HepG2 (cell line): ENCODE measurements around the gene RABL2A. TPM values are rescaled to one million over a fixed set of nuclear protein-coding genes. Genes with fewer than 3 reads are reported as not detected.

Source experiments
- CBX5 ChIP-seq: sonication (generic); formaldehyde crosslinking; IDR thresholded peaks from 2 replicates; pipeline ENCODE4 v1.4.0; 2020; ENCODE audit warnings: missing genetic modification reagents, borderline replicate concordance
- HES4 ChIP-seq: sonication (generic); formaldehyde crosslinking; IDR thresholded peaks from 2 replicates; pipeline ENCODE4 v1.9.0; 2021; ENCODE audit warnings: mild to moderate bottlenecking, missing genetic modification reagents, borderline replicate concordance
- HOXD1 ChIP-seq: sonication (generic); formaldehyde crosslinking; IDR thresholded peaks from 2 replicates; pipeline ENCODE4 v1.5.0; 2020; ENCODE audit warnings: missing genetic modification reagents
- MED1 ChIP-seq: sonication (generic); formaldehyde crosslinking; IDR thresholded peaks from 2 replicates; pipeline ENCODE4 v1.4.0; 2020; ENCODE audit warnings: missing genetic modification reagents
- MYNN ChIP-seq: sonication (generic); formaldehyde crosslinking; IDR thresholded peaks from 2 replicates; pipeline ENCODE4 v1.4.0; 2020; ENCODE audit warnings: mild to moderate bottlenecking, low read depth, missing genetic modification reagents
- NFIB ChIP-seq: sonication (generic); formaldehyde crosslinking; IDR thresholded peaks from 2 replicates; pipeline ENCODE4 v1.9.0; 2021; ENCODE audit warnings: missing genetic modification reagents, mild to moderate bottlenecking, borderline replicate concordance
- NFKB2 ChIP-seq: sonication (generic); formaldehyde crosslinking; IDR thresholded peaks from 2 replicates; pipeline ENCODE4 v1.4.0; 2020; ENCODE audit warnings: missing genetic modification reagents, borderline replicate concordance
- RXRA ChIP-seq: sonication (generic); formaldehyde crosslinking; IDR thresholded peaks from 2 replicates; pipeline ENCODE4 v1.5.1; 2020; ENCODE audit warnings: missing genetic modification reagents
- SRF ChIP-seq: IDR thresholded peaks from 2 replicates; pipeline ENCODE4 v1.6.1; 2011; ENCODE audit warnings: mild to moderate bottlenecking, low read depth, low read length, moderate library complexity
- THAP11 ChIP-seq: IDR thresholded peaks from 2 replicates; pipeline ENCODE4 v1.6.1; 2016; ENCODE audit warnings: missing biosample characterization, missing genetic modification reagents
- ZBTB21 ChIP-seq: sonication (generic); formaldehyde crosslinking; IDR thresholded peaks from 2 replicates; pipeline ENCODE4 v1.4.0; 2020; ENCODE audit warnings: missing genetic modification reagents
- ZNF143 ChIP-seq: sonication (generic); formaldehyde crosslinking; IDR thresholded peaks from 2 replicates; pipeline ENCODE4 v1.4.0; 2020; ENCODE audit warnings: missing genetic modification reagents
- ZNF614 ChIP-seq: IDR thresholded peaks from 2 replicates; pipeline ENCODE4 v1.6.1; 2018; ENCODE audit warnings: missing biosample characterization, missing genetic modification reagents, inconsistent platforms, borderline replicate concordance
- ZNF644 ChIP-seq: IDR thresholded peaks from 2 replicates; pipeline ENCODE4 v1.6.1; 2016; ENCODE audit warnings: low read depth
- ZNF766 ChIP-seq: sonication (generic); formaldehyde crosslinking; IDR thresholded peaks from 2 replicates; pipeline ENCODE4 v1.5.0; 2020; ENCODE audit warnings: missing genetic modification reagents, borderline replicate concordance
- ZSCAN9 ChIP-seq: IDR thresholded peaks from 2 replicates; pipeline ENCODE4 v1.6.1; 2016; ENCODE audit warnings: borderline replicate concordance
- polyA plus RNA-seq, 8 experiments: library from polyadenylated mRNA; depleted of rRNA in 3 of 8; stranded (reverse) in 7 of 8; unstranded in 1 of 8; fragments of >200 nt; fragmentation: Illumina TruSeq in 4 of 8; extraction: Trizol in 4 of 8; gene quantifications; 2 replicates each; pipeline versions ENCODE4 v1.2.1 to v1.2.3, GENCODE V29; 2011 to 2016; ENCODE audit warnings: low read depth in 4 of 8, missing spikeins in 1 of 8, mixed read lengths in 1 of 8; ENCODE audit not compliant: insufficient read depth in 1 of 8
- total RNA-seq, 5 experiments: library from RNA; depleted of rRNA; stranded (reverse); fragments of >200 nt; fragmentation: Illumina TruSeq; extraction: Trizol; gene quantifications; 2 replicates each; pipeline ENCODE4 v1.2.3, GENCODE V29; 2016; ENCODE audit warnings: low read depth in 1 of 5
- TF ChIP-seq, protein P1 (sequence below): IDR thresholded peaks from 2 replicates; pipeline ENCODE4 v1.6.1; 2016; ENCODE audit warnings: low read depth
- TF ChIP-seq, protein P2 (sequence below): IDR thresholded peaks from 2 replicates; pipeline ENCODE4 v1.6.1; 2016; ENCODE audit warnings: mild to moderate bottlenecking
- TF ChIP-seq, protein P3 (sequence below): sonication (generic); formaldehyde crosslinking; IDR thresholded peaks from 2 replicates; pipeline ENCODE4; 2020; ENCODE audit warnings: missing genetic modification reagents, mild to moderate bottlenecking, borderline replicate concordance
- TF ChIP-seq, protein P4 (sequence below): sonication (generic); formaldehyde crosslinking; IDR thresholded peaks from 2 replicates; pipeline ENCODE4 v1.5.0; 2020; ENCODE audit warnings: mild to moderate bottlenecking, missing genetic modification reagents
- TF ChIP-seq, protein P5 (sequence below): sonication (generic); formaldehyde crosslinking; IDR thresholded peaks from 2 replicates; pipeline ENCODE4 v1.5.0; 2020; ENCODE audit warnings: missing genetic modification reagents, mild to moderate bottlenecking, borderline replicate concordance

Gene RABL2A
- total and polyA plus RNA-seq, 2 of the 13 experiments (the other 11 are each of a cell fraction or from before 2014, with no cell fraction given), result 9.6 to 13.4 TPM

DNA sequence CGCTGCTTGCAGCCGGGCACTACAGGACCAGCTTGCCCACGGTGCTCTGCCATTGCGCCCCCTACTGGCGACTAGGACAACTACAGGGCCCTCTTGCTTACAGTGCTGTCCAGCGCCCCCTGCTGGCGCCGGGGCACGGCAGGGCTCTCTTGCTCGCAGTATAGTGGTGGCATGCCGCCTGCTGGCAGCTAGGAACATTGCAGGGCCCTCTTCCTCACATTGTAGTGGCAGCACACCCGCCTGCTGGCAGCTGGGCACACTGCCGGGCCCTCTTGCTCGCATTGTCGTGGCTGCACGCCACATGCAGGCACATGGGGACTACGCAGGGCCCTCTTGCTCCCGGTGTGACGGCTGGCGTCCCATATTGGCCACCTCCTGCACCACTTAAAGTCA is 23.0 kb upstream of the RABL2A start (continued):
- TF ChIP-seq, protein P1, sequence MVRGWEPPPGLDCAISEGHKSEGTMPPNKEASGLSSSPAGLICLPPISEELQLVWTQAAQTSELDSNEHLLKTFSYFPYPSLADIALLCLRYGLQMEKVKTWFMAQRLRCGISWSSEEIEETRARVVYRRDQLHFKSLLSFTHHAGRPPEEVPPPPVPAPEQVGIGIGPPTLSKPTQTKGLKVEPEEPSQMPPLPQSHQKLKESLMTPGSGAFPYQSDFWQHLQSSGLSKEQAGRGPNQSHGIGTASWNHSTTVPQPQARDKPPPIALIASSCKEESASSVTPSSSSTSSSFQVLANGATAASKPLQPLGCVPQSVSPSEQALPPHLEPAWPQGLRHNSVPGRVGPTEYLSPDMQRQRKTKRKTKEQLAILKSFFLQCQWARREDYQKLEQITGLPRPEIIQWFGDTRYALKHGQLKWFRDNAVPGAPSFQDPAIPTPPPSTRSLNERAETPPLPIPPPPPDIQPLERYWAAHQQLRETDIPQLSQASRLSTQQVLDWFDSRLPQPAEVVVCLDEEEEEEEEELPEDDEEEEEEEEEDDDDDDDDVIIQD (CRISPR knock-in tag), result peak; percentile 45; the same call in 1 of the 2 replicates
- TF ChIP-seq ZBTB21 (CRISPR knock-in tag), result peak; percentile 59; the same call in 1 of the 2 replicates
- 0 out of 2 replicates have a peak, but pooled peaks have one; percentile 78 for TF ChIP-seq MYNN
- peak; percentile 32; the same call in 1 of the 2 replicates for TF ChIP-seq ZNF143
- peak; percentile 68 for TF ChIP-seq THAP11
- TF ChIP-seq, protein P2, sequence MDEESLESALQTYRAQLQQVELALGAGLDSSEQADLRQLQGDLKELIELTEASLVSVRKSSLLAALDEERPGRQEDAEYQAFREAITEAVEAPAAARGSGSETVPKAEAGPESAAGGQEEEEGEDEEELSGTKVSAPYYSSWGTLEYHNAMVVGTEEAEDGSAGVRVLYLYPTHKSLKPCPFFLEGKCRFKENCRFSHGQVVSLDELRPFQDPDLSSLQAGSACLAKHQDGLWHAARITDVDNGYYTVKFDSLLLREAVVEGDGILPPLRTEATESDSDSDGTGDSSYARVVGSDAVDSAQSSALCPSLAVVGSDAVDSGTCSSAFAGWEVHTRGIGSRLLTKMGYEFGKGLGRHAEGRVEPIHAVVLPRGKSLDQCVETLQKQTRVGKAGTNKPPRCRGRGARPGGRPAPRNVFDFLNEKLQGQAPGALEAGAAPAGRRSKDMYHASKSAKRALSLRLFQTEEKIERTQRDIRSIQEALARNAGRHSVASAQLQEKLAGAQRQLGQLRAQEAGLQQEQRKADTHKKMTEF, result peak; percentile 95
- TF ChIP-seq CBX5, result peak; percentile 96; the same call in 1 of the 2 replicates
- TF ChIP-seq HES4 (CRISPR knock-in tag), result 0 out of 2 replicates have a peak, but pooled peaks have one; percentile 9
- TF ChIP-seq NFKB2 (CRISPR knock-in tag), result peak; percentile 70; the same call in 1 of the 2 replicates
- peak; percentile 70 for TF ChIP-seq ZSCAN9 (CRISPR knock-in tag)
- peak; percentile 76; the same call in 1 of the 2 replicates for TF ChIP-seq ZNF766 (CRISPR knock-in tag)
- TF ChIP-seq NFIB (CRISPR knock-in tag), result 0 out of 2 replicates have a peak, but pooled peaks have one; percentile 49
- peak; percentile 32; the same call in 1 of the 2 replicates for TF ChIP-seq SRF
- TF ChIP-seq, protein P3, sequence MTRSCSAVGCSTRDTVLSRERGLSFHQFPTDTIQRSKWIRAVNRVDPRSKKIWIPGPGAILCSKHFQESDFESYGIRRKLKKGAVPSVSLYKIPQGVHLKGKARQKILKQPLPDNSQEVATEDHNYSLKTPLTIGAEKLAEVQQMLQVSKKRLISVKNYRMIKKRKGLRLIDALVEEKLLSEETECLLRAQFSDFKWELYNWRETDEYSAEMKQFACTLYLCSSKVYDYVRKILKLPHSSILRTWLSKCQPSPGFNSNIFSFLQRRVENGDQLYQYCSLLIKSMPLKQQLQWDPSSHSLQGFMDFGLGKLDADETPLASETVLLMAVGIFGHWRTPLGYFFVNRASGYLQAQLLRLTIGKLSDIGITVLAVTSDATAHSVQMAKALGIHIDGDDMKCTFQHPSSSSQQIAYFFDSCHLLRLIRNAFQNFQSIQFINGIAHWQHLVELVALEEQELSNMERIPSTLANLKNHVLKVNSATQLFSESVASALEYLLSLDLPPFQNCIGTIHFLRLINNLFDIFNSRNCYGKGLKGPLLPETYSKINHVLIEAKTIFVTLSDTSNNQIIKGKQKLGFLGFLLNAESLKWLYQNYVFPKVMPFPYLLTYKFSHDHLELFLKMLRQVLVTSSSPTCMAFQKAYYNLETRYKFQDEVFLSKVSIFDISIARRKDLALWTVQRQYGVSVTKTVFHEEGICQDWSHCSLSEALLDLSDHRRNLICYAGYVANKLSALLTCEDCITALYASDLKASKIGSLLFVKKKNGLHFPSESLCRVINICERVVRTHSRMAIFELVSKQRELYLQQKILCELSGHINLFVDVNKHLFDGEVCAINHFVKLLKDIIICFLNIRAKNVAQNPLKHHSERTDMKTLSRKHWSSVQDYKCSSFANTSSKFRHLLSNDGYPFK, result peak; percentile 55; the same call in 1 of the 2 replicates
- peak; percentile 76; the same call in 1 of the 2 replicates for TF ChIP-seq HOXD1
- peak; percentile 98; the same call in 1 of the 2 replicates for TF ChIP-seq ZNF614 (CRISPR knock-in tag)
- peak; percentile 84 for TF ChIP-seq MED1
- peak; percentile 34; the same call in 1 of the 2 replicates for TF ChIP-seq ZNF644 (CRISPR knock-in tag)
- TF ChIP-seq, protein P4, sequence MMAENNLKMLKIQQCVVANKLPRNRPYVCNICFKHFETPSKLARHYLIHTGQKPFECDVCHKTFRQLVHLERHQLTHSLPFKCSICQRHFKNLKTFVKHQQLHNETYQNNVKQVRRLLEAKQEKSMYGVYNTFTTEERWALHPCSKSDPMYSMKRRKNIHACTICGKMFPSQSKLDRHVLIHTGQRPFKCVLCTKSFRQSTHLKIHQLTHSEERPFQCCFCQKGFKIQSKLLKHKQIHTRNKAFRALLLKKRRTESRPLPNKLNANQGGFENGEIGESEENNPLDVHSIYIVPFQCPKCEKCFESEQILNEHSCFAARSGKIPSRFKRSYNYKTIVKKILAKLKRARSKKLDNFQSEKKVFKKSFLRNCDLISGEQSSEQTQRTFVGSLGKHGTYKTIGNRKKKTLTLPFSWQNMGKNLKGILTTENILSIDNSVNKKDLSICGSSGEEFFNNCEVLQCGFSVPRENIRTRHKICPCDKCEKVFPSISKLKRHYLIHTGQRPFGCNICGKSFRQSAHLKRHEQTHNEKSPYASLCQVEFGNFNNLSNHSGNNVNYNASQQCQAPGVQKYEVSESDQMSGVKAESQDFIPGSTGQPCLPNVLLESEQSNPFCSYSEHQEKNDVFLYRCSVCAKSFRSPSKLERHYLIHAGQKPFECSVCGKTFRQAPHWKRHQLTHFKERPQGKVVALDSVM (CRISPR knock-in tag), result peak; percentile 48; the same call in 1 of the 2 replicates
- TF ChIP-seq, protein P5, sequence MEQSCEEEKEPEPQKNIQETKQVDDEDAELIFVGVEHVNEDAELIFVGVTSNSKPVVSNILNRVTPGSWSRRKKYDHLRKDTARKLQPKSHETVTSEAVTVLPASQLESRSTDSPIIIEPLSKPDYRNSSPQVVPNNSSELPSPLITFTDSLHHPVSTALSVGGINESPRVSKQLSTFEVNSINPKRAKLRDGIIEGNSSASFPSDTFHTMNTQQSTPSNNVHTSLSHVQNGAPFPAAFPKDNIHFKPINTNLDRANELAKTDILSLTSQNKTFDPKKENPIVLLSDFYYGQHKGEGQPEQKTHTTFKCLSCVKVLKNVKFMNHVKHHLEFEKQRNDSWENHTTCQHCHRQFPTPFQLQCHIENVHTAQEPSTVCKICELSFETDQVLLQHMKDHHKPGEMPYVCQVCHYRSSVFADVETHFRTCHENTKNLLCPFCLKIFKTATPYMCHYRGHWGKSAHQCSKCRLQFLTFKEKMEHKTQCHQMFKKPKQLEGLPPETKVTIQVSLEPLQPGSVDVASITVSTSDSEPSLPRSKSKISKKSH (CRISPR knock-in tag), result peak; percentile 100
- TF ChIP-seq RXRA (CRISPR knock-in tag), result peak; percentile 92
